Measurements from ENCODE around the gene TRANK1.
"Not testable (repeated sequence)": the region's sequence is repeated elsewhere in the genome, so short reads cannot be mapped to it uniquely, and the experiment has no call there.

TRANK1 gene

DNA sequence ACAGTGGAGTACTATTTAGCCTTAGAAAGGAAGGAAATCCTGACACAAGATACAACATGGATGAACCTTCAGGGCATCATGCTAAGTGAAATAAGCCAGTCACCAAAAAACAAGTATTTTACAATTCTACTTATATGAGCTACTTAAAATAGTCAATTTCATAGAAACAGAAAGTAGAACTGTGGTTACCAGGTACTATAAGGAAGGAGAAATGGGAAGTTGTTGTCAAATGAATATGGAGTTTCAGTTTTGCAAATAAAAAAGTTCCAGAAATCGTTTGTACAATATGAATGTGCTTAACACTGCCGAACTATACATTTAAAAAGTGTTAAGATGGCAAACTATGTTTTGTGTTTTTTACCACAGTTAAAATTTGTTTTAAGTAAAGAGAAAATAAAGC, 26.8 kb downstream of the TRANK1 start:
- DNase-seq = peak; percentile 16 to 74 (median 55)

DNA sequence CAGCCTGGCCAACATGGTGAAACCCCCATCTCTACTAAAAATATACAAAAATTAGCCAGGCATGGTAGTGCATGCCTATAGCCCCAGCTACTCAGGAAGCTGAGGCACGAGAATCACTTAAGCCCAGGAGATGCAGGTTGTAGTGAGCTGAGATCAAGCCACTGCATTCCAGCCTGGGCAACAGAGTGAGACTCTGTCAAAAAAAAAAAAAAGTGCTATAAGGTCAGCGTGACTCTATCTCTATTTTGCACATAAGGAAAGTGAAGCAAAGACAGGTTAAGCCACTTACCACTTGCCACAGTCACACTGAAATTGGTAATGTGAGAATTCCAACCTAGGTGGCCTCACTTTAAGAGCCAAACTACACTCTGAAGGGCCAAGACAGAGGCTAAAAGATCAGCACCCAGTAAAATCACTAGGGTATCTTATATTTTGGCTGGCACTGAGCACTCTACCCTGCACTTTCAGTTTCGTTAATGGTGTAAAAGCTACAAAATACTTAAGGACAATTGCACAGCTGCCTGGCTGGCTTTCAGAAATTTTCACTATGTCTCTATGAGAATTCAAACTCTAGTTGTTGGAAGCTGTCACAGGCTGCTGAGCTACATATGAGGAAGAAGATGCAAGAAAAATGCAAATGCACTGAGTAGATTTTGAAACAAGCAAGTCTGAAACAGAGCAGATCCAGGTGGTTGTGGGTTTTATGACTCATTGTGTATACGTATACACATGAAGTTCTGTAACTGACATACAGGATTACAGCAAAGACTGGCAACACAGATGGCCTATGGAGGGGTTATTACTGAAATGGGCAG, 32.7 kb downstream of the TRANK1 start:
- DNase-seq = peak; percentile 55 to 77 (median 57)

DNA sequence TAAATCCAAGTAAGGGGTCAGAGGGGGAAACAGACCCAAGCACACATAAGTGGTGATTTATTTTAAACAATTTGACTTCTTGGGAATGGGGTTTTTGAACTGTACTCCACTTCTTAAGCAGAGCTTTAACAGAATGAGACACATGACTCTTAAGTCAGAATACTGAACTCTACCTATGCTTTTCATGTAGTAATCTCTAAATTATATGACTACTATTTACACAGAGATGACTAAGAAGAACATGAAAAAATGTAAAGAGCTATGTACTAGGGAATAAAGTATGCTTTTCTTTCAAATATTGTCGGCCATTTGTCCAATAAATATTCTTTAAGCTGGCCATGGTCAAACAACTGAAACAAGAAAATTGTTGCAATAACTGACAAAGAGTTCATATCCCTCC, 35.2 kb downstream of the TRANK1 start:
- DNase-seq = no peak

DNA sequence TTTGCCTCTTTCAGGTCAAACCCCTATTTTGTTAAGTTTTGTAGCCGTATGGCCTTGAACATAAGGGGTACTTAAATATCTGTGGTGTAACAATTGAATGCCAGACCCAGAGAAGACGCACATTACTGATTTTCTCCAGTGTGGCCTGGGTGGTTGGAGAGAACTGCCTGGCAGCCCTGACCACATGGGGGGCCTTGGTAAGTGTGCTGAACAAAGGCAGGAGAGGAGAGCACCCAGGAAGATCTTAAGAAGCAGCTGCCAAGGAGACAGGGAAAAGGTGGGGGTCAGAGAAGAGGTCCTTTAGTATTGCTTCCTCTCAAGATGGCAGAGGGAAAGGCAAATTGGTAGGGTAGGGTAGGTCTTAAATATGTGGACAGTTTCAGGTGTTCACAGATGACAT, 35.7 kb downstream of the TRANK1 start:
- no peak for DNase-seq

DNA sequence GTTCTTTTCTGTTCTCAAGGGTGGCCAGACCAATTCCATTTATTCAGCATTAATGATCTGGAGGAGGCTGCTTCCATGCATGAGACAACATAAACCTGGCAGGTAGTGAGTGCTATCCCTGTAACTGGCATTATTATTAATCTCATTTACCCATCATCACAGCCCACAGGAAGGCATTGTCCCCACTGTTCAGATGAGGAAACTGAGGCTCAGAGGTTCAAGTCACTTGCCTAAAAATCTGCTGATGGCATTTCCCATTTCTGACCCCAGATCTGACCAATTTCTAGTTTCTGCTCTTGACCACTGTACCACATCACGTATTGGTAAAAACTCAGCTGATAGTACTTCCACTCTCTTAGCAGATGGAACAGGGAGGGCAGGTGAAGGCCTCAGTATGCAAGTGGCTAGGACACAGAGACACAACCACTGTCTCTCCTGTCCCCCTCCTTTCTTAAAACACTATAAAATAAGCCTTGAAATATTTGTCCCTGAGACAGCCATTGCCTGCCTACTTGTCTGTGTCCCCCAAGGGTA, 36.1 kb downstream of the TRANK1 start:
- peak in 1 of 3 donors; percentile 20 for DNase-seq

DNA sequence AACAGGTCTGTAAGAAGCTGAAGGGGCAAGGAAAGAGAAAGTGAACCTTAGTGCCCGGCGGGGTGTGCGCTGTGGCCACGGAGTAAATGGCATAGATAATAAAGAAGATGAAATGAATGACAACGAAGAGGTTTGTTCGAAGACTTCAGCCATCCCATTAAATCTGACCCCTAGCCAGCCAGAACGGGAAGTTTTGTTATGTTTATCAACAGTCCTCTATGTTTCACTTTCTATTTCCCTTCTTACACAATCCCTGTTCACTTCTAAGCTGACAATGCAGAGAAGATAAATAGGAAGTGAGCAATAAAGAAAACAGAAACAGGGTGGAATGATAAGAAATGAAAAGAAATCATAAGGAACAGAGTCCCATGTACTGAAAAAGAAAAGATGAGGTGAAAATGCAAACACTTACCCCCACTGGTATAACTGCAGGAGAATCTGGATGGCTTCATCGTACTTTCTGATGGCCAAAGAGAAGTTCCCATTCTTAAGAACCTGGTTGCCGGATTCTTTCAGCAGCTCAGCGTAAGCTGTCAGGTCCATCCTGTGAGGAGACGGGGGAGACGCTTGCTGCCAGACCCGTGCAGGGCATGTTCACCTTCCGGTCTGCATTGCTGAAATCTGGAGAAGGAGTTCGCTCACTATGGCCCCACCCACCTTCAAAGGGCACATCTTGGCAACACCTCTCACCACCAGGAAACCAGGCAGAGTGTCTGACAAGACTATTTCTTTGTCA, 36.8 kb downstream of the TRANK1 start:
- peak; percentile 78 to 94 (median 93) for DNase-seq

DNA sequence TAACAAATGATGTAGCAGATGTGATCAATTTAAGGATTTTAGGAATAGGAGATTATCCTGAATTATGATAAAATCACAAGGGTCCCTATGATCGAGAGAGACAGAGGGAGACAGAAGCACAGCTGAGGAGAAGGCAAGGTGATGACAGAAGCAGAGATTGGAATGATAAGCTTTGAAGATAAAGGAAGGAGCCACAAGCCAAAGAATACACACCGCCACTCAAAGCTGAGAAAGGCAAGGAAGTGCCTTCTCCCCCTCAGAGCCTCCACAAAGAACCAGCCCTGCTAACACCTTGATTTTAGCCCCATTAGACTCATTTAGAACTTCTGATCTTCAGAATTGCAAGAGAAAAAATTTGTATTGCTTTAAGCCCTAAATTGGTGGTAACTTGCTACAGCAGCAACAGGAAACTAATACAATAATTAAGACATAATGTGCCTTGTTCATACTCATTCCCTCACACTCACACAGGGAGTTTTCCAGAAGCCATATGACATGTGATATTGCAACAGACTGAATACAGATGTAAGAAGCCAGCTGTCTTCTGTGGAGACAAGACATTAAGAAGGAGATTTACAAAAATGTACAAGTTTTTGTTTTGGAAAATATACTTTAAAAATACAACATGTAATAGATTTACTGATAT, 38.2 kb downstream of the TRANK1 start:
- peak; percentile 61 to 90 (median 80) for DNase-seq

DNA sequence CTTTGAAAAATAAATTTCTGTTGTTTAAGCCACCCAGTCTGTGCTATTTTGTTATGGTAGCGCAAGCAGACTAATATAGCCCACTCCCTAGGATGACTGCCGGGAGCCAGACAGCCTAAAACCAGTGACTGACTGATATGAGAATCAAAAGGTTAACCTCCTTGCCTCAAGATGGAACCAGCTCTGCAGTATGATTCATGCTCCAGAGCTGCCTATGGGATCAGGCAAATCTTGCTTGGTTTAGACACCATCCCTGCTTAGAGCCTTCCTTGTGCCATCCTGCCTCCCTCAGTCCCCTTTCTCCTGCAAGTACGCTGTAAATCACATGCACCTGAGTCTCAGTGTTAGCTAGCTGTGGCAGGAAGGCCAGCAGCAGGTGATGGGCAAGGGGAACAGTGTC, 39.3 kb downstream of the TRANK1 start:
- no peak for DNase-seq

DNA sequence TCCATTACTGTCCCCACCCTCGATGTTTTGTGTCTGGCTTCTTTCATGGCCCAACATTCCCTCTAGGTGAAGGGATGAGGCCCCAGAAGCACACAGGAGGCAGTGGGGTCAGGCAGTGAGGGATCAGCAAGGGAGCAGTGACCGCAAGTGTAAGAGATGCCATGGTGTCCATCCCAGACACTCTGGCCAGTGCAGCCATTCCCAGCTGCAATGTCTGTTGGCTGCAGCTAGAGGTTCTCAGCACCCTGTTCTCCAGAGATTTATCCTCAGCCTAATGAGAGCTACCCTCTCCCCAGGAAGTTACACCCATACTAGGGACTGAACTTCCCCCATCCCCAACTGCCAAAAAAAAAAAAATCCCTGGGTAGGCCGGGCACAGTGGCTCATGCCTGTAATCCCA, 40.2 kb downstream of the TRANK1 start:
- peak; percentile 67 to 78 (median 72) for DNase-seq

DNA sequence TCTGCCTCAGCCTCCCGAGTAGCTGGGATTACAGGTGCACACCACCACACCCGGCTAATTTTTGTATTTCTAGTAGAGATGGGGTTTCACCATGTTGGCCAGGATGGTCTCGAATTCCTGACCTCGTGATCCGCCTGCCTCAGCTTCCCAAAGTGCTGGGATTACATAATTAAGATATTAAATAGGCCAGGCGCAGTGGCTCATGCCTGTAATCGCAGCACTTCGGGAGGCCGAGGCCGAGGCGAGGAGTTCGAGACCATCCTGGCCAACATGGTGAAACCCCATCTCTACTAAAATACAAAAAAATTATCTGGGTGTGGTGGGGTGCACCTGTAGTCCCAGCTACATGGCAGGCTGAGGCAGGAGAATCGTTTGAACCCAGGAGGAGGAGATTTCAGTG, 40.8 kb downstream of the TRANK1 start:
- DNase-seq = not testable (repeated sequence)

DNA sequence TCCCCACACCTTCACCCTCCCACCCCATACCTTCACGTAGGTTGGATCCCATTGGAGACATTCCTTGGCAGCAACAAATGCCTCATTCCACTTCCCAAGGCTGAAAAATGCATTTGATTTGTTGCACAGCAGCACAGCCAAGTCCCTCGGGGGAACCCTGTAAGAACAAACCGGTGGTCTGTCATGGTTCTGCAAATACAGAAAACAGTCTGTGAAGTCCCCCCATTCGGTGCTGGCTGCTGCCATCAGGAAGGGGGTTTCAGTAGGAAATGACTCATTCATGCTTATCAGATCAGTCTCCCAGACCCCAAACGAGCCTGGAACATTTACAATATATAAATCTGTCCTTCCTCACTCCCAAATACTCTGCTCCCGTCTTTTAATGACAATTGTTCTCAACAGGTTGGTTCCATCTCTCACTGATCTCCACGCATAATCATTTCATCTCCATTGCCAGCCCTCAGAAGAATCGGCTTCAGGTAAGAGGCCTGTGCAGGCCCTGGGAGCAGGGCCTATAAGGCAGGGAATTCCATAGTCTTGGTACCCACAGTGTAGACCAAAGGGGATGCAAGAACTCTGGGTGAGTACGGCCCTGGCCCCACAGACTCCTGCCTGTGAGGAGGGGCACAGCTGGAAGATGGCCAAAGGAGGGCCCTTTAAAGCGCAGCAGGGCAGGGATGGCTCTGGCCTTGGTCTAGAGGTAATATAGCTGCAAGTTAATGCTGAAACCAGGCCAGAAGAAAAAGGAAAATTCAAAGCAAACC, 41.6 kb downstream of the TRANK1 start:
- no peak for DNase-seq

DNA sequence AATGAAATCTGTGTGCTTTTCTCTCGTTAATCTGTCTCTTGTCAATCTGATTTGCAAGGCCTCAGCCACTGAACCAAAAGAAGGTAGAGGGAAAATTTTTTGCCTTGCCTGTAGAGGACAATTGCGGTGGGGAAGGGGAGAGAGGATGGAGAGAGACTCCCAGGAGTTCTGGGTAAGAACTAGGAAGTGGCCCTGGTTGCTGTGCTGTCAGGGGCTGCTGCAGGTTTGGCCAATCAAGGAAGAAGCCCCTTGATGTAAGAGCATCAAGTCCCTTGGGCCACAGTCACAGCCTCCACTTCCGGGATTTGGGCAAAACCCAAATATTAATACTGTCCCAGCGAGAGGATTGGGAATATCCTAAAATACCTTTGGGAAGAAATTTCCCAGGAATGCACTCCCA, 43.3 kb downstream of the TRANK1 start:
- no peak for DNase-seq

DNA sequence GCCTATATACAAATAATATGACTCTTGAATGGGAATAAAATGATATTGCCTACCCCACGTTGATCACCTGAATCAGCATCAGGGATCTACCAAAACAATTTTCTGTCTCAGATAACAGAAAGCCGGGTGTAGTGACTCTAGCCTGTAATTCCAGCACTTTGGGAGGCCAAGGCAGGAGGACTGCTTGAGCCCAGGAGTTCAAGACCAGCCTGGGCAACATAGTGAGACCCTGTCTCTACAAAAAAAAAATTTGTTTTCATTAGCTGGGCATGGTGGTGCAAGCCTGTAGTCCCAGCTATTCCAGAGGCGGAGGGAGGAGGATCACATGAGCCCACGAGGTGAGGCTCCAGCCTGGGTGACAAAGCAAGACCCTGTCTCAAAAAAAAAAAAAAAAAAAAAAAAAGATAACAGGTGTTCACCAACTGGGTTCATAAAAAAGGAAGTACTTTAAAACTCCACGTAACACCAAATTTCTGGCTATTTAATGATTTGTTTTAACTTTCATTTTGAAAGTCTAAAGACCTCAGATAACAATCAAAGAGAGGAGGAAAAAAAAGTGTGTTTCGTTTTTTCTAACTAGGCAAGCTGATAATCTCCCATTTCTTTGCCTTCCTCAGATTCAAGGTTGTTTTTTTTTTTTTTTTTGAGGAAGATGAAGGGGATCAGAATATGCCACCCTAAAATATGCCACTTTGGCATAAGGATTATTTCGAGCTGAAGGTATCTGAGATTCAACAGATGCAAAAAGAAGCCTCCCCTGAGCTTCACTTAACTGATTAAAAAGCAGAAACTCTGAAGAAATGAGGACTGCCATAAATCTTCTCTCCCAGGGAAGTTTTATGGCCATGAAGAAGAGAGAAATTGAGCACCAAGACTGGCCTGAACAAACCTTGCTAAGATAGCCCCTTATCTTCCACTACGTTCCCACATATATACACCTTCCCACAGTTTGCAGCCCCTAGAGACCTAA, 44.1 kb downstream of the TRANK1 start:
- no peak for DNase-seq

DNA sequence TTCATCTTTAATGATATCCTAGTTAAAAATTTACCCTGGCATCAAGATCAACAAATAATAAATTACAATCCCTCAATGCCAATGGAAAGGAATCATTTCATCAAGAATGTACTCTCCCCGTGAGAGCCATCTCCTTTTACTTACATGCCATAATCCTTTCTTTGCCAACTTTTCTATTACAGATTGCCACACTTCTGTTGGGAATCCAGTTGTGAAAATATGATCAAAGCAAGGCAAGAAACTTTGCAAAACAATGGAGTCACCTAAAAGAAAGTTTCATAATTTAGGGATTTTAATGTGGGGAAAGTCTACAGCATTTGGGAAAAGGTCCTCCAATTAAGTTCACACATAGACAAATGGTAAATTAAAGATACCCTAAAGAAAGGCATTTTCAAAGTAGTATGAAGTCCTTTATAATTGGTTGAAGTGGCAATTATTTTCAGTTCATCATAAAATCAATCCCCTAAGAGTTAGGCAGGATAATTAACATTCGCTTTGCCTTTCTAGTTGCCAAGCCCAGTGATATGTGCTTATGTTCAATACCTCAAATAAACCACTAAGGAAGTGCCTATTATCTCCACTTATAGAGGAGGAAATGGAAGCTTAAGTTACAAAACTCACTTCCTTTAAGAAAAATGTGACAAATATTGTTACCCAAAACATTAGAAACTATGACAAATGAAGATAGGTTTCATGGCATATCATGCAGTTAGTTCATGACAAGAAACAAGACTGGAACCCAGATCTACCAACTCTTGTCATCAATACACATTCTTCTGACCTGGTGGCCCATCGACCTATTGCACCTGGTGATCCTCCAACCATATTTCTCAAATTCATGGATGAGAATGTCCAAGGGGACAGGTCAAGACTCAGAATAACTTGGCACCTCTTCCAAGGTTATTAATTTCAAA, 49.1 kb downstream of the TRANK1 start:
- DNase-seq = peak; percentile 29 to 63 (median 60)

DNA sequence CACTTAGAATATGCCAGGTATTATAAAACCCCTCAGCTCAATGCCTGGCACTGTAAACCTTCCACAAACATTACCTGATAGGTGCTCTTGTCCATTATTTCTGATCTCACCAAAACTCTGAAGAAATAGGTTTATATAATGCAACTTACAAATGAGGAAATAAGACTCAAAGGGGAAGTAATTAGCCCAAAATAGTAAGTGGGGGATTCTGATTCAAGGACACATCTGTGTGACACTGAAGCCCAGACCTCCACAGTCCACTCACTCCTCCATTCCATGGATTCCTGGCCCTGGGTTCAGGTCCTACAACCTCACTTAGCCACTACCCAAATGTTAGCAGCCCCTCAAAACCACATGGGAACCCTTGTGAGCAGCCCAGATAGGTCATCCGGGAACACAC, 49.9 kb downstream of the TRANK1 start:
- DNase-seq = peak; percentile 58 to 77 (median 69)

DNA sequence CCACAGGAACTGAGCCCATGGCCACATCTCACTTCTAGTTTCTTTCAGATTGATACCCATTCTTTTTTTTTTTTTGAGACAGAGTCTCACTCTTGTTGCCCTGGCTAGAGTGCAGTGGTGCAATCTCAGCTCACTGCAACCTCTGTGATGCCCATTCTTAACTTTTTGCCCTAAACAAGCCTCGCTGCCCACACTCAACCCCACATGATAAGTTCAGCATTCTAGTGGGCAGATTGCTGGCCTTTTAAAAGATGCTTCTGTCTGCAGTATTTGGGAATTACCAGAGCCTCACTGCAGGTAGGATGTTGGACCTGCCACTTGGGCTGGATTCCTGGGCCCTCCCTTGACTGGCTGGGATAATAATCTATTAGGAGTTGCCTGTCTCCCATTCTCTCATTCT, 51.0 kb downstream of the TRANK1 start:
- peak in 2 of 3 donors; percentile 24 to 30 for DNase-seq

DNA sequence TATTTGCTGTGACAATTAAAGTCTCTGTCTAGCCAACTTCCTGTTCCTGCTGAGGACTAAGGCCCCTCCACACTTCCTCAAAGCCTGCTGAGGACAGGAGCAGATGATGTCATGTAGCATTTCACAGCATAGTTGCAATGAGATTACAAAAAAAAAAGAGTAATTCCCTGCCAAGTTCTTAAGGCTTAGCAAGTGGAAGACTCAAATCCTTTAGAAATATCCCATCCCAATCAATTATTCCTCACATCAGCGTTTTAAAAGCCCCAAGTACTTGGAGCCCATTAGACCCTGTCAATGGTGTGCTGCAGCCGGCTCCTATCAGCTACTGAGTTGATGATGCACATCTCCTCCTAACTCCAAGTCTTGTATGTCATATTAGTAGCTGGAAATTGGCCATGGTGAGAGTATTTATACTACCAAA, 51.7 kb downstream of the TRANK1 start:
- DNase-seq = peak; percentile 87 to 92 (median 91)

DNA sequence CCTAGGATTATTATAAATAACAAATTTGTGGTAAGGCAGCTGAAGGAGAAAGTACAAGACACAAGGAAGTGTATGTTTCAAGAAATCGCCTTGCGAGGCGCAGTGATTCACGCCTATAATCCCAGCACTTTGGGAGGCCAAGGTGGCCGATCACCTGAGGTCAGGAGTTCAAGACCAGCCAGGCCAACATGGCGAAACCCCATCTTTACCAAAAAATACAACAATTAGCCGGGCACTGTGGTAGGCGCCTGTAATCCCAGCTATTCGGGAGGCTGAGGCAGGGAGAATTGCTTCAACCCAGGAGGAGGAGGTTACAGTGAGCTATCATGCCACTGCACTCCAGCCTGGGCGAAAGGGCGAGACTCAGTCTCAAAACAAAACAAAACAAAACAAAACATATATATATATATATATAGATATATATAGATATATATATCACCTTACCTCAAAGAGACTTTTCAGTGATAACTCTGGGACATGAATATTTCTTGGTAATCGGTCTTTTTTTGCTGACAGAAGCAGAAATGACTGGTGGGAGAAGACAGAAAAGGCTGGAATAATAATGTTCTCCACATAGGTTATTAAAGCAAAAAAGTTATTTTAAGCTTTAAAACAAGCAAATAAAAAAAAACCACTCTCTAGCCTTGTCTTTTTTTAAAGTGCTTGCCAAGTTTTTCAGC, 52.3 kb downstream of the TRANK1 start:
- no peak for DNase-seq

DNA sequence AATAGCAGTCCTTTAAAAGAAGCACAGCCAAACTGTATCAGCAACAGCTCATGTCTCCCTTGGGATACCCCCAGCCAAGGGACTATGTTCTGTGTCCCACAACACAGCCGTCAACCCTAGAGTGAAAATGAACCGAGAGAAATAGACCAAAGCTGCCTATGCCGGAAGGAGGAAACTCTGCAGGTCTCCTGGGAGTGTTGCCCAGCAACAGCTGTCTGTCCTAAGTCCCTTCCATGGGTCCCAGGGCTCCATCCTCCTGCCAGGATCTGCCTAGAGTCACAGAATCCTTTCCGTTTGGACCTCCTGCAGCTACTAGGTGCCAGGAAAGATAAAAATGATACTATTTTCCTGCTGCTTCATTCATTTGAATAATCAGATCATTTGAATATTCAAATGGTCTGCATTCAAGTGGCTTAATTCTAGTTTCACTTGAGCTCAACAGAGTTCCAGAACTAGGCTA, 53.1 kb downstream of the TRANK1 start:
- no peak for DNase-seq
